Esophagus muscularis mucosa (tissue), 3 donors: ENCODE measurements around the gene PIK3R2.

Experiments
- POLR2A ChIP-seq: fragments of 450-650 bp; IDR thresholded peaks from one replicate; pipeline ENCODE4 v1.6.1; 2017; ENCODE audit warnings: antibody characterized with exemption, moderate library complexity, mild to moderate bottlenecking, low read depth
- TF ChIP-seq, protein P1 (sequence below), 3 experiments: fragments of 200-600 bp in 2 of 3; fragments of 450-650 bp in 1 of 3; sonication (generic) in 2 of 3; IDR thresholded peaks; one replicate each; pipeline ENCODE4 v1.5.1; 2017 to 2019; ENCODE audit warnings: antibody characterized with exemption in 3 of 3, mild to moderate bottlenecking in 2 of 3, moderate library complexity in 1 of 3

DNA sequence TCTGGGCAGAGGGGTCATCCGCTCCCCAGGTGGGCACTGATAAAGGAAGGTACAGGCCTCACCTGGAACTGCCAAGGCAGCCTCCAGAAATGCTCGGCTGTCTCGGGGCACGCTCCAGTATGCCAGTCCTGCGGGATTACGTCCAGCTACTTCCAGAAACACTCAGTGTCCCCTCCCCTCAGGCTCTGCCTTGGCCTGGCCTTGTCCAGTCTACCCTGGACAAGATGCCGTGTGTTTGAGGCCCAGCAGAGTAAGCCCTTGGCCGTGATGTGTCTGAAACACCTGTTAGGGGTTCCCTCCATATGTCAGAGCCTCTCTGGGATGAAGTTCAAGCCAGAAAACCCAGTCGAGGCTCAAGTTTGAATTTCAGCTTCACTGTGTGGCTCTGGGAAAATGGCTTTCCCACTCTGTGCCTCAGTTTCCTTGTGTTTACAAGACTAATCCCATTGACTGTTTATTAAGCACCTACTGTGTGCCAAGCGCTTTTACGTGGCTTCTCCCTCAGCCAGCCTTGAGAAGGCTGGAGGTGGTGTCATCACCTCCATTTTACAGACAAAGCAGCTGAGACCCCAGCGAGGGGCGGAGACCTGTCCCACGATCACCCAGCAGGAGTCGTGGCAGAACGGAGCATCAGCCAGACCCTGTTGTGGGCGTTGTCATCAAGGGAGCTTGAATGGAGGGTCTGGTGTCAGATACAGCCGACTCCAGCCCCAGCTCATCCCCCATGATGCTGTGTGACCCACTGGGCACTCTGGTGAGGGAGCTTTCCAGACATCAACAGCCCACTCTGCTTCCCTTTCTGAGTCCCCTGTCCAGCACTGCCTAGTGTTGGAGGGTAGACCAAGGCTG is 2.0 kb upstream of the PIK3R2 start:
- TF ChIP-seq, protein P1, sequence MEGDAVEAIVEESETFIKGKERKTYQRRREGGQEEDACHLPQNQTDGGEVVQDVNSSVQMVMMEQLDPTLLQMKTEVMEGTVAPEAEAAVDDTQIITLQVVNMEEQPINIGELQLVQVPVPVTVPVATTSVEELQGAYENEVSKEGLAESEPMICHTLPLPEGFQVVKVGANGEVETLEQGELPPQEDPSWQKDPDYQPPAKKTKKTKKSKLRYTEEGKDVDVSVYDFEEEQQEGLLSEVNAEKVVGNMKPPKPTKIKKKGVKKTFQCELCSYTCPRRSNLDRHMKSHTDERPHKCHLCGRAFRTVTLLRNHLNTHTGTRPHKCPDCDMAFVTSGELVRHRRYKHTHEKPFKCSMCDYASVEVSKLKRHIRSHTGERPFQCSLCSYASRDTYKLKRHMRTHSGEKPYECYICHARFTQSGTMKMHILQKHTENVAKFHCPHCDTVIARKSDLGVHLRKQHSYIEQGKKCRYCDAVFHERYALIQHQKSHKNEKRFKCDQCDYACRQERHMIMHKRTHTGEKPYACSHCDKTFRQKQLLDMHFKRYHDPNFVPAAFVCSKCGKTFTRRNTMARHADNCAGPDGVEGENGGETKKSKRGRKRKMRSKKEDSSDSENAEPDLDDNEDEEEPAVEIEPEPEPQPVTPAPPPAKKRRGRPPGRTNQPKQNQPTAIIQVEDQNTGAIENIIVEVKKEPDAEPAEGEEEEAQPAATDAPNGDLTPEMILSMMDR (IDR thresholded peaks at IDR 0.05), result no peak
- no peak for TF ChIP-seq POLR2A
